ENCODE results near the gene ATOH7.
"Not testable (repeated sequence)": the region's sequence is repeated elsewhere in the genome, so short reads cannot be mapped to it uniquely, and the experiment has no call there.

The ATOH7 gene

GRCh38 chr10:68253346-68253745 lies 21.4 kb upstream of the ATOH7 start:
- Histone ChIP-seq H3K27me3 (ENCODE audit: control insufficient read depth, insufficient read depth, low read length) (peaks cover 60% of the 10 kb centered on the region), H3K36me3 (ENCODE audit: control insufficient read depth, insufficient read depth, low read length) (no peaks in the 10 kb centered on the region), H3K9me3 (ENCODE audit: control insufficient read depth, insufficient read depth, low read depth, low read length) (no peaks in the 10 kb centered on the region), H3K27ac (ENCODE audit: low read depth, low read length) (no peak overlapping the region), H3K4me3 (ENCODE audit: low read depth, low read length) (no peak overlapping the region), H3K4me1 (ENCODE audit: control insufficient read depth, insufficient read depth, low read length) (peaks cover 16% of the 10 kb centered on the region), H3K9ac (ENCODE audit: low read length) (no peak overlapping the region)

- H3K4me3 ChIP-seq (ENCODE audit: low read depth, low read length) = no peak overlapping the region
- H3K36me3 ChIP-seq (ENCODE audit: control insufficient read depth, insufficient read depth, low read length) = no peaks in the 10 kb centered on the region
- H3K9me3 ChIP-seq (ENCODE audit: control insufficient read depth, insufficient read depth, low read depth, low read length) = no peaks in the 10 kb centered on the region
- peaks cover 16% of the 10 kb centered on the region for H3K4me1 ChIP-seq (ENCODE audit: control insufficient read depth, insufficient read depth, low read length)
- no peak overlapping the region for H3K27ac ChIP-seq (ENCODE audit: low read depth, low read length)
- no peak overlapping the region for H3K9ac ChIP-seq (ENCODE audit: low read length)
- peaks cover 74% of the 10 kb centered on the region for H3K27me3 ChIP-seq (ENCODE audit: control insufficient read depth, insufficient read depth, low read length)
These were observed 19.9 kb upstream of the ATOH7 start for GRCh38 chr10:68251625-68252495.

GRCh38 chr10:68251151-68251550 lies 19.2 kb upstream of the ATOH7 start:
- Histone ChIP-seq H3K27me3 (ENCODE audit: control insufficient read depth, insufficient read depth, low read length) (peaks cover 74% of the 10 kb centered on the region), H3K9me3 (ENCODE audit: control insufficient read depth, insufficient read depth, low read depth, low read length) (no peaks in the 10 kb centered on the region), H3K36me3 (ENCODE audit: control insufficient read depth, insufficient read depth, low read length) (no peaks in the 10 kb centered on the region), H3K4me3 (ENCODE audit: low read depth, low read length) (no peak overlapping the region), H3K27ac (ENCODE audit: low read depth, low read length) (no peak overlapping the region), H3K4me1 (ENCODE audit: control insufficient read depth, insufficient read depth, low read length) (peaks cover 16% of the 10 kb centered on the region), H3K9ac (ENCODE audit: low read length) (no peak overlapping the region)

- Histone ChIP-seq H3K9ac (ENCODE audit: low read length) (no peak overlapping the region), H3K27ac (ENCODE audit: low read depth, low read length) (no peak overlapping the region), H3K36me3 (ENCODE audit: control insufficient read depth, insufficient read depth, low read length) (no peaks in the 10 kb centered on the region), H3K27me3 (ENCODE audit: control insufficient read depth, insufficient read depth, low read length) (peaks cover 67% of the 10 kb centered on the region), H3K4me3 (ENCODE audit: low read depth, low read length) (no peak overlapping the region), H3K4me1 (ENCODE audit: control insufficient read depth, insufficient read depth, low read length) (peaks cover 16% of the 10 kb centered on the region), H3K9me3 (ENCODE audit: control insufficient read depth, insufficient read depth, low read depth, low read length) (no peaks in the 10 kb centered on the region)
These were observed 17.4 kb upstream of the ATOH7 start for GRCh38 chr10:68249297-68249696.

- no peak overlapping the region for H3K4me3 ChIP-seq (ENCODE audit: low read depth, low read length)
- H3K27ac ChIP-seq (ENCODE audit: low read depth, low read length) = no peak overlapping the region
- H3K9me3 ChIP-seq (ENCODE audit: control insufficient read depth, insufficient read depth, low read depth, low read length) = no peaks in the 10 kb centered on the region
- H3K9ac ChIP-seq (ENCODE audit: low read length) = no peak overlapping the region
- H3K36me3 ChIP-seq (ENCODE audit: control insufficient read depth, insufficient read depth, low read length) = no peaks in the 10 kb centered on the region
- H3K4me1 ChIP-seq (ENCODE audit: control insufficient read depth, insufficient read depth, low read length) = peaks cover 16% of the 10 kb centered on the region
- H3K27me3 ChIP-seq (ENCODE audit: control insufficient read depth, insufficient read depth, low read length) = peaks cover 59% of the 10 kb centered on the region
These were observed 16.0 kb upstream of the ATOH7 start for GRCh38 chr10:68247931-68248330.

GRCh38 chr10:68246397-68246796 lies 14.5 kb upstream of the ATOH7 start:
- H3K36me3 ChIP-seq (ENCODE audit: control insufficient read depth, insufficient read depth, low read length); H3K4me3 ChIP-seq (ENCODE audit: low read depth, low read length); H3K9ac ChIP-seq (ENCODE audit: low read length); H3K9me3 ChIP-seq (ENCODE audit: control insufficient read depth, insufficient read depth, low read depth, low read length); H3K27ac ChIP-seq (ENCODE audit: low read depth, low read length); H3K4me1 ChIP-seq (ENCODE audit: control insufficient read depth, insufficient read depth, low read length): not testable (repeated sequence)
- peaks cover 44% of the 10 kb centered on the region for H3K27me3 ChIP-seq (ENCODE audit: control insufficient read depth, insufficient read depth, low read length)

GRCh38 chr10:68242051-68242450 lies 10.1 kb upstream of the ATOH7 start:
- H3K4me1 ChIP-seq (ENCODE audit: control insufficient read depth, insufficient read depth, low read length) = no peaks in the 10 kb centered on the region
- H3K27me3 ChIP-seq (ENCODE audit: control insufficient read depth, insufficient read depth, low read length) = peaks cover 6% of the 10 kb centered on the region; the same call in 1 of the 2 replicates
- H3K36me3 ChIP-seq (ENCODE audit: control insufficient read depth, insufficient read depth, low read length) = no peaks in the 10 kb centered on the region
- H3K27ac ChIP-seq (ENCODE audit: low read depth, low read length) = no peak overlapping the region
- H3K9ac ChIP-seq (ENCODE audit: low read length) = no peak overlapping the region
- no peaks in the 10 kb centered on the region for H3K9me3 ChIP-seq (ENCODE audit: control insufficient read depth, insufficient read depth, low read depth, low read length)
- no peak overlapping the region for H3K4me3 ChIP-seq (ENCODE audit: low read depth, low read length)

GRCh38 chr10:68239596-68240150 lies 7.8 kb upstream of the ATOH7 start:
- Histone ChIP-seq H3K27me3 (ENCODE audit: control insufficient read depth, insufficient read depth, low read length) (peaks cover 6% of the 10 kb centered on the region; the same call in 1 of the 2 replicates), H3K4me1 (ENCODE audit: control insufficient read depth, insufficient read depth, low read length) (no peaks in the 10 kb centered on the region), H3K9ac (ENCODE audit: low read length) (no peak overlapping the region), H3K9me3 (ENCODE audit: control insufficient read depth, insufficient read depth, low read depth, low read length) (no peaks in the 10 kb centered on the region), H3K27ac (ENCODE audit: low read depth, low read length) (no peak overlapping the region), H3K36me3 (ENCODE audit: control insufficient read depth, insufficient read depth, low read length) (no peaks in the 10 kb centered on the region), H3K4me3 (ENCODE audit: low read depth, low read length) (no peak overlapping the region)

GRCh38 chr10:68239069-68239468 lies 7.2 kb upstream of the ATOH7 start:
- Histone ChIP-seq H3K9me3 (ENCODE audit: control insufficient read depth, insufficient read depth, low read depth, low read length) (no peaks in the 10 kb centered on the region), H3K4me3 (ENCODE audit: low read depth, low read length) (no peak overlapping the region), H3K4me1 (ENCODE audit: control insufficient read depth, insufficient read depth, low read length) (no peaks in the 10 kb centered on the region), H3K27ac (ENCODE audit: low read depth, low read length) (no peak overlapping the region), H3K9ac (ENCODE audit: low read length) (no peak overlapping the region), H3K27me3 (ENCODE audit: control insufficient read depth, insufficient read depth, low read length) (peaks cover 8% of the 10 kb centered on the region; the same call in 1 of the 2 replicates), H3K36me3 (ENCODE audit: control insufficient read depth, insufficient read depth, low read length) (no peaks in the 10 kb centered on the region)

GRCh38 chr10:68238371-68238770 lies 6.5 kb upstream of the ATOH7 start:
- no peaks in the 10 kb centered on the region for H3K36me3 ChIP-seq (ENCODE audit: control insufficient read depth, insufficient read depth, low read length)
- H3K4me1 ChIP-seq (ENCODE audit: control insufficient read depth, insufficient read depth, low read length) = no peaks in the 10 kb centered on the region
- peaks cover 12% of the 10 kb centered on the region for H3K27me3 ChIP-seq (ENCODE audit: control insufficient read depth, insufficient read depth, low read length)
- H3K9ac ChIP-seq (ENCODE audit: low read length) = no peak overlapping the region
- no peaks in the 10 kb centered on the region for H3K9me3 ChIP-seq (ENCODE audit: control insufficient read depth, insufficient read depth, low read depth, low read length)
- no peak overlapping the region for H3K4me3 ChIP-seq (ENCODE audit: low read depth, low read length)
- H3K27ac ChIP-seq (ENCODE audit: low read depth, low read length) = no peak overlapping the region

GRCh38 chr10:68237173-68237572 lies 5.3 kb upstream of the ATOH7 start:
- Histone ChIP-seq H3K27ac (ENCODE audit: low read depth, low read length) (no peak overlapping the region), H3K36me3 (ENCODE audit: control insufficient read depth, insufficient read depth, low read length) (no peaks in the 10 kb centered on the region), H3K9me3 (ENCODE audit: control insufficient read depth, insufficient read depth, low read depth, low read length) (no peaks in the 10 kb centered on the region), H3K9ac (ENCODE audit: low read length) (no peak overlapping the region), H3K27me3 (ENCODE audit: control insufficient read depth, insufficient read depth, low read length) (peaks cover 24% of the 10 kb centered on the region), H3K4me1 (ENCODE audit: control insufficient read depth, insufficient read depth, low read length) (no peaks in the 10 kb centered on the region), H3K4me3 (ENCODE audit: low read depth, low read length) (no peak overlapping the region)
